GM19468 (cell line): Measurements from ENCODE around the gene MYO1D.

Experiments used
- ATAC-seq: cut with Tn5 transposase; IDR thresholded peaks from one replicate; pipeline ENCODE4 v1.9.1; 2021; ENCODE audit warnings: mild to moderate bottlenecking, moderate library complexity, moderate number of reproducible peaks; ENCODE audit not compliant: unreplicated experiment; ENCODE audit errors: extremely low read depth

Gene MYO1D

DNA sequence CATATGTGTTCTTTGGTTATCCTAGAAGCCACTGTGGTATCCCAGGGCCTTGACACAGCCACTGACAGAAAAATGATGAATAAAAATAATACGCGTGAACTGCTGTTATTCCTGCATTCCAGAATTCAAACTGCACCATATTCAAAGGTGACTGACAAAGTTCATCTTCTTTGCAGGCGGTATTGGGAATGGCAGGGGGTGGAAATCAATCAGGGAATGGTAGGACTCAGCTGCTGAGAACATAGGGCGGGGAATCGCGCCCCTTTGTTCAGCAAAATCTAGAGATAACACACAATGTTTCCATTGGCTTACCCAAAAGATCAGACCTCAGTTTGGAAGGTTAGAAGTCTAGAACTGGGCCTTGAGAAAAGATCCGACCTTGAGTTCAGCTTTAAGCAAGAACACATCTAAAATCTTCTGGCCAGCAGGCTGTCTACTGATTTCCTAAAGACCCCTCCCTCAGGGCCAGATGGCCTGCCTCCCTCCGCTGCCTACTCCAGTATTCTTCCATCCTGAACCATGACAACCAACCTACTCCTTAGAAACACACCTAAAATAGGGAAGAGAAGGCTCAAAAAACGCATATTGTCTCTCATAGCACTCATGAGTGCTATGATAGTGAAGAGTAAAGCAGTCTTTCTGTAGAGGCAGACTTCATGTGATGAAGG lies 356.1 kb downstream of the MYO1D start:
- no peak for ATAC-seq

DNA sequence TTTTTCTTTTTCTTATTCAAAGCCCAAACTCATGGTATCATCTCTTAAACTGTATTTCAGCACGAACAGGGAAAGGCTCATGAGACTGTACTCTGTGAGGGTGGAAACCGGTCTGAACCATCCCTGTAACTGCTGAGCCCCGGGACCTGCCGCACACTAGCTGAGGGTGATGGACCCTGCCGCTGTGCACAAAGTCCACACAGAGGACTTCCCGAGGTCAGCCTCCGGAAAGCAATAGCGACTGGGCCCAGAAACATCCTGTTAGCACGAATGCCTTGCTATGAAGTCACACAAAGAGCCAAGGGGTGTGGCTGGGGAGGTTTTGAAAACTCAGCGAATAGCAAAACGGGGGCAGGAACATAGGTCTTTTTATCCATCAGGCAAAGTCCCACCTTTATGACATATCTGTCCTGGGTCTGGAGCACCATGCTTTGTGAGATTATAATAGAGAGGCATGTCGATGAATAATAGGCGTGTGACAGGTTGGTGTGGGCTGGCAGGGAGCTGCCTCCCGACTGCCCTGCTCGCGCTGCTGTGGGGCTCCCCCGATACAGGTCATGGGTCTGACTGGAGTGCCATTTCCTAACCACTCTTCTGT lies 356.7 kb downstream of the MYO1D start:
- ATAC-seq, result no peak

GRCh38 chr17:32519228-32520103 lies 357.5 kb downstream of the MYO1D start:
- no peak for ATAC-seq

GRCh38 chr17:32518646-32519227 lies 358.2 kb downstream of the MYO1D start:
- no peak for ATAC-seq

DNA sequence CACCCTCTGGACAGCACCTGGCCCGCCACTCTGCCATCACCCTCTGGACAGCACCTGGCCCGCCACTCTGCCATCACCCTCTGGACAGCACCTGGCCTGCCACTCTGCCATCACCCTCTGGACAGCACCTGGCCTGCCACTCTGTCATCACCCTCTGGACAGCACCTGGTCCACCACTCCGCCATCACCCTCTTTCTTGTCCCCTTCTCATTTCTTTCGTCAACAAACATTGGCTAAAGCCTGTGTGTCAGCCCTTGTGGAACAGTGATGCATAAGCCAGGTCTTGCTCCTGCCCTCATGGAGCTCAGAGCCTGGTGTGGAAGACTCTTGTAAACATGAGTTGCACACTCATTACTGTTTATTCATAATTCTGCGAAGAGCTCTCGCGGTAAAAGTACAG lies 358.9 kb downstream of the MYO1D start:
- ATAC-seq, result no peak

GRCh38 chr17:32516940-32517701 lies 359.8 kb downstream of the MYO1D start:
- no peak for ATAC-seq

GRCh38 chr17:32516450-32516849 lies 360.5 kb downstream of the MYO1D start:
- no peak for ATAC-seq

DNA sequence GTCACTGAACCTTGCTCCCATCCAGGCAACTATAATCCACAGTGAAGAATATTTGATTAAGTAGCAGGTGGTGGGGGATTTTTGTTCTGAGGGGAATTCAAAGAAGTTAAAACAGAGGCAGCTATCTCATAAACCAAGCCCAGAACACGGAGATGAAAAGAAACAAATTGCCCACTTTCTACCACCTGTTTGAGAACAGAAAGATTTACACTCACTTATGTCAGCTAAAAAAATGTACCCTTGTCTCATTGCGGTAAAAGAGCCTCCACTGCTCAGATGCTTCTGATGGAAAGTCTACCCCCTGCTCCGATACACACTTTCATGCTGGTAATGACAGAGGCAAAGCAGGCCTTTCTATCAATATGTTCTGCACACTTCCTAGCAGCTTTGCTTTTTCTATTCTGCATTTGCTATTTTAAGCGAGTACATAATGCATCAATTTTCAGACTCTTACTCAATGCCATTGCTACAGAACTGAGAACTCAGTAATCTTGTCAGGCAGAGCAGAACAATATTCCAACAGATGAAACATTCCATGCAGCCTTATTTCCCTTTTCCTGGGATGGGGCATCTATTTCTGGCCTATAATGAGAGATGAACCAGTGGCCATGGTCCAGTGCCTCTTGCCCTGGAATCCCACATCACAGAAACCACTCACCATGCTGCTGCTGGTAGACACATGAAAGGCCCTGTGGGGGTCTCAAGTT lies 361.1 kb downstream of the MYO1D start:
- ATAC-seq, result no peak

- ATAC-seq, result no peak
These were observed 362.3 kb downstream of the MYO1D start for GRCh38 chr17:32514606-32515005.

DNA sequence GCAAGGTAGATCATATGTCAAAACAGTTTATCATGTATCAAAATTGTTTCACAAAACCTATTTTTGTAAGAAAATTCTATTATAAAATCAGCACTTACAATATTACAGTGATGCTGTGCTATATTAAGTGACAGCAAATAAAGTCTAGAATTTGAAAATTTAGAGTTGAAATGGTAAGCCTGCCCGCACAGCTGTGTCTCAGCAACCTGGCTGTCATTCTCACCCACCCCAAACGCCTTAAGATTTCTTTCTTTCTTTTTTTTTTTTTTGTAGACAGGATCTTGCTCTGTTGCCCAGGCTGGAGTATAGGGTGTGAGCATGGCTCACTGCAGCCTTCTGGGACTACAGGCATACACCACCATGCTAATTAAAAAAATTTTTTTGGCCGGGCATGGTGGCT lies 363.3 kb downstream of the MYO1D start:
- ATAC-seq, result no peak

GRCh38 chr17:32512328-32512727 lies 364.6 kb downstream of the MYO1D start:
- no peak for ATAC-seq

DNA sequence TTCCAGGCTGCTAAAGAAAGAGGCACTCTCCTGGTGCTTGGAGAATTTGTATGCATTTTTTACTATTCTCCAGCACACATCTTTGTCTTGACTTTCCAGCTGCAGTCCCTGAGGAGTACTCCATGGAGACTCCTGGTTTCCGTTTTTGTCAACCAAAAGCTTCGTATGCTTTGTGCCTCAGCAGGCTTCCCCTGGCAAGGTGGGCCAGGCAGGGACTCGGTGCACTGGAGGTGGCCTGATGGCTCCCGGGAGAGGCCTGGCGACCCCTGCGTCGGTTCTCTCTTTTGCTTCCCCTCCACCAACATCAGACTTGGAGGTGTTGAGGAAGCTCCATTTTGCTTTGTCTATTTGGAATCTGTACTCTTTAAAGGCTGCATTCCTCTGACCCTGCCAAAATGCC lies 366.5 kb downstream of the MYO1D start:
- ATAC-seq, result no peak

- no peak for ATAC-seq
These were observed 368.0 kb downstream of the MYO1D start for GRCh38 chr17:32508926-32509325.

- ATAC-seq, result peak; percentile 4
These were observed 372.5 kb downstream of the MYO1D start for GRCh38 chr17:32504166-32504990.

GRCh38 chr17:32503251-32504165 lies 373.4 kb downstream of the MYO1D start:
- peak; percentile 89 for ATAC-seq

- ATAC-seq, result no peak
These were observed 374.2 kb downstream of the MYO1D start for GRCh38 chr17:32502710-32503109.

GRCh38 chr17:32502013-32502412 lies 374.9 kb downstream of the MYO1D start:
- ATAC-seq, result no peak

DNA sequence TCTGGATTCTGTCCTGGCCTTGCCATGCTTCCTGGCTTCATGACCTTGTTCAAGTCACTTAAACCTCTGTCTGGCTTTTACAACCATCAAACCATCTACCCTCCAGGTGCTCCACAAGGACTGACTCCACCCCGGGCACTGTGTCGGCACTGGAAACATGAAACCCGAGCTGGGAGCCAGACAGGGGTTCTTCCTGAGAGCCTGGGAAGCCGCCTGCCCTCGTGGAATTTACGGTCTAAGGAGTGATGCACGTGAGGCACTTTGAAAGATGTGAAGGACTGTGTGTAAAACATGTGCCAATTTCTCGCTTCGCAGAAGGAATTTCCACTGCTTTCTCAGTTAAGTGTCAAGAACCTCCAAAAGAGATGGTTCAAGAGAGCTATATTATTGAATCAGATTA lies 378.5 kb downstream of the MYO1D start:
- no peak for ATAC-seq
